ENCODE results near the gene COQ10B. TPM values are rescaled to one million over a fixed set of nuclear protein-coding genes. Genes with fewer than 3 reads are reported as not detected.
"Not testable (repeated sequence)": the region's sequence is repeated elsewhere in the genome, so short reads cannot be mapped to it uniquely, and the experiment has no call there.

The COQ10B gene
- total RNA-seq, 2 experiments from 2014 or later, result 53.4 to 55.3 TPM

DNA sequence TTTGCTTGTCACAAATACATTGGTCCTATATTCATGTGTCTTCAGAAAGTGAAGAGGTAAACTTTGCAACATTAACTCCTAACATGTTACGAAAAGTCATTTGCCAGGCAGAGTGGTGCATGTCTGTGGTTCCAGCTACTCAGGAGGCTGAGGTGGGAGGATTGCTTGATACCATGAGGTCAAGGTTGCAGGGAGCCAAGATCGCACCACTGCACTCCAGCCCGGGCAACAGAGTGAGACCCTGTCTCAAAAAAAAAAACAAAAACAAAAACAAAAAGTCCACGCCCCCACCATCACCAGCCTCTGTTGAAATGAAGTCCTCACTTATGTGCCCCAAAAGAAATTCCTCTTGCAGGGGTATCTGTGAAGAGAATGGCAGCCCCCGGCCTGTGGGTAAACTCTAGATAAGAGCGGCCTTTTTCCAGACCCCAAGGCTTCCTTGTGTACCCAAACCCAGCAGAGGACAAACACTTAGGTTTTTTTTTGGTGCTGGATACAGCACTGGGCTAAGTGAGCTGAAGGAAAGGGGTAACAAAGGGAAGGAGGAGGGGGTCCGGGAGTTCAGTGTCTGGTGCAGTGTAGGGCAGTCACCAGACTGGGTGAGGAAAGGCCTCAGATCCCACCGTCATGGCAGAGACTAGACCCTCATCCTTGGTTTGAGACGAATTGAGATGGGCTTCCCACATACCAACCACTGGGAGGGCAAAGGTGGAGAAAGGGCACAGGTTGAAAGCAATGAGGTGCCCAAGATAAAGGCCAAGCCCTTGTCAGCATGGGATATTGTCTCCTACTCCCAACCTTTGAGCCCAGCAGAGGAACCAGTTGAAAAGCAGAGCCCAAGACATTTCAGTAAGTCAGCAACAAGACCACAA, 27.0 kb downstream of the COQ10B start:
- Mint-ChIP-seq H3K27ac (no peak overlapping the region), H3K4me3 (no peak overlapping the region), H3K9me3 (peaks cover 3% of the 10 kb centered on the region), H3K36me3 (ENCODE audit: low read depth) (peaks cover 82% of the 10 kb centered on the region), H3K27me3 (no peaks in the 10 kb centered on the region), H3K4me1 (ENCODE audit: low read depth) (no peaks in the 10 kb centered on the region)
- Histone ChIP-seq H3K36me3 (ENCODE audit: insufficient read depth, low read length) (peaks cover 43% of the 10 kb centered on the region), H3K9me3 (ENCODE audit: control insufficient read depth in 1 of 2, insufficient read depth in 1 of 2, low read length in 2 of 2) (peaks cover 17 to 21% of the 10 kb centered on the region in 2 experiments), H3K27ac (ENCODE audit: low read depth in 1 of 2, low read length in 2 of 2) (no peak overlapping the region), H3K4me1 (ENCODE audit: insufficient read depth, low read length) (no peaks in the 10 kb centered on the region), H3K27me3 (ENCODE audit: control insufficient read depth in 1 of 2, insufficient read depth in 2 of 2, low read length in 2 of 2) (no peaks in the 10 kb centered on the region), H3K4me3 (ENCODE audit: low read length) (no peak overlapping the region)
- intact Hi-C loops (cut with DNase I, micrococcal nuclease), result no loop called here
- ATAC-seq (ENCODE audit: poor library complexity) (no peak), DNase-seq (no peak)
- TF ChIP-seq CTCF (IDR thresholded peaks at IDR 0.05), result no peak
- ChIA-PET CTCF (interaction anchor here (1.4 kb wide), 1 partner anchor 15 kb away, joined by 3 read pairs; no protein-coding TSS in a partner anchor), POLR2A (no interaction called here)

DNA sequence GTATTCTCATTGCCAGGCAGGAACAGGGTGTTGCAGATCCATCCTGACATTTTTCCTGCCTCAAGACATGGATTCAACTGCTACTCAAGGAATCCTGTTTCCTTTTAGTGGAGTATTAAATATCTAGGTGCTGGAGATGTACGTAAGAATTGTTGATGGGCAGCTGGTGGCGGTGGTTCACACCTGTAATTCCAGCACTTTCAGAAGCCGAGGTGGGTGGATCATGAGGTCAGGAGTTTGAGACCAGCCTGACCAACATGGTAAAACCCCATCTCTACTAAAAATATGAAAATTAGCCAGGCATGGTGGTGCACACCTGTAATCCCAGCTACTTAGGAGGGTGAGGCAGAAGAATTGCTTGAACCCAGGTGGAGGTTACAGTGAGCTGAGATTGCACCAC, 30.9 kb downstream of the COQ10B start:
- H3K4me3 Mint-ChIP-seq; H3K4me1 Mint-ChIP-seq (ENCODE audit: low read depth); H3K27me3 ChIP-seq (ENCODE audit: control insufficient read depth in 1 of 2, insufficient read depth in 2 of 2, low read length in 2 of 2); intact Hi-C loops (cut with DNase I, micrococcal nuclease); H3K27ac ChIP-seq (ENCODE audit: low read depth in 1 of 2, low read length in 2 of 2); H3K4me1 ChIP-seq (ENCODE audit: insufficient read depth, low read length); H3K27ac Mint-ChIP-seq; H3K27me3 Mint-ChIP-seq; H3K4me3 ChIP-seq (ENCODE audit: low read length); H3K9me3 Mint-ChIP-seq; ATAC-seq (ENCODE audit: poor library complexity); DNase-seq: not testable (repeated sequence)
- peaks cover 17 to 21% of the 10 kb centered on the region in 2 experiments for H3K9me3 ChIP-seq (ENCODE audit: control insufficient read depth in 1 of 2, insufficient read depth in 1 of 2, low read length in 2 of 2)
- peaks cover 92% of the 10 kb centered on the region for H3K36me3 Mint-ChIP-seq (ENCODE audit: low read depth)
- CTCF ChIA-PET, result interaction anchor here (1.0 kb wide), 1 partner anchor 296 kb away, joined by 4 read pairs; no protein-coding TSS in a partner anchor
- H3K36me3 ChIP-seq (ENCODE audit: insufficient read depth, low read length), result peaks cover 41% of the 10 kb centered on the region
- POLR2A ChIA-PET, result interaction anchor here (1.9 kb wide), 1 partner anchor 16 kb away, joined by 5 read pairs; the partner anchor contains the start of genes HSPD1 and HSPE1

- H3K9me3 ChIP-seq (ENCODE audit: control insufficient read depth in 1 of 2, insufficient read depth in 1 of 2, low read length in 2 of 2), result peaks cover 17 to 21% of the 10 kb centered on the region in 2 experiments
- peaks cover 51% of the 10 kb centered on the region for H3K36me3 ChIP-seq (ENCODE audit: insufficient read depth, low read length)
- CTCF ChIA-PET, result no interaction called here
These were observed 32.8 kb downstream of the COQ10B start for GRCh38 chr2:197486175-197486574.

More at GRCh38 chr2:197486175-197486574, 32.8 kb downstream of the COQ10B start:
- Mint-ChIP-seq H3K9me3 (peaks cover 6% of the 10 kb centered on the region), H3K36me3 (ENCODE audit: low read depth) (peaks cover 94% of the 10 kb centered on the region), H3K27ac (no peak overlapping the region), H3K4me3 (no peak overlapping the region), H3K27me3 (no peaks in the 10 kb centered on the region), H3K4me1 (ENCODE audit: low read depth) (no peaks in the 10 kb centered on the region)
- DNase-seq (no peak), ATAC-seq (ENCODE audit: poor library complexity) (no peak)
- intact Hi-C loops (cut with DNase I, micrococcal nuclease), result no loop called here
- no peak for TF ChIP-seq CTCF (IDR thresholded peaks at IDR 0.05)
- no peak overlapping the region for H3K4me3 ChIP-seq (ENCODE audit: low read length)
- H3K27me3 ChIP-seq (ENCODE audit: control insufficient read depth in 1 of 2, insufficient read depth in 2 of 2, low read length in 2 of 2), result no peaks in the 10 kb centered on the region
- no peaks in the 10 kb centered on the region for H3K4me1 ChIP-seq (ENCODE audit: insufficient read depth, low read length)
- POLR2A ChIA-PET, result no interaction called here
- H3K27ac ChIP-seq (ENCODE audit: low read depth in 1 of 2, low read length in 2 of 2), result no peak overlapping the region
